HEK293 (cell line): ENCODE data around the gene MEOX1.

ENCODE experiments used
- CTCF ChIP-seq: fragments of 450-650 bp; formaldehyde crosslinking; IDR thresholded peaks from 2 replicates; pipeline ENCODE4 v1.5.1; 2016; ENCODE audit warnings: missing biosample characterization, missing genetic modification characterization
- TSHZ1 ChIP-seq: fragments of 450-650 bp; formaldehyde crosslinking; IDR thresholded peaks from 2 replicates; pipeline ENCODE4 v1.5.1; 2016; ENCODE audit warnings: missing biosample characterization, missing genetic modification characterization, borderline replicate concordance
- ZBTB10 ChIP-seq: fragments of 450-650 bp; formaldehyde crosslinking; IDR thresholded peaks from 2 replicates; pipeline ENCODE4 v1.5.1; 2016; ENCODE audit warnings: missing biosample characterization, missing genetic modification characterization
- ZBTB7A ChIP-seq: fragments of 450-650 bp; formaldehyde crosslinking; IDR thresholded peaks from 2 replicates; pipeline ENCODE4 v1.5.1; 2016; ENCODE audit warnings: low read depth, missing biosample characterization, missing genetic modification characterization
- ZNF274 ChIP-seq, 2 experiments: fragments of 200-500 bp in 1 of 2; fragments of 450-650 bp in 1 of 2; sonication (Bioruptor generic) in 1 of 2; formaldehyde crosslinking in 1 of 2; IDR thresholded peaks; 2 replicates each; pipeline versions ENCODE4 v1.5.1 to v1.6.1; 2014 to 2016; ENCODE audit warnings: borderline replicate concordance in 1 of 2, inconsistent platforms in 1 of 2, low read length in 1 of 2, missing biosample characterization in 1 of 2, missing genetic modification characterization in 1 of 2
- ZNF501 ChIP-seq: fragments of 450-650 bp; formaldehyde crosslinking; IDR thresholded peaks from 2 replicates; pipeline ENCODE4 v1.5.1; 2016; ENCODE audit warnings: missing biosample characterization, missing genetic modification characterization
- ZNF76 ChIP-seq: fragments of 450-650 bp; formaldehyde crosslinking; IDR thresholded peaks from 2 replicates; pipeline ENCODE4; 2016; ENCODE audit warnings: low read depth, missing biosample characterization, missing genetic modification characterization, borderline replicate concordance
- TF ChIP-seq, protein P1 (sequence below): fragments of 450-650 bp; formaldehyde crosslinking; IDR thresholded peaks from 2 replicates; pipeline ENCODE4 v1.5.1; 2016; ENCODE audit warnings: missing biosample characterization, missing genetic modification characterization

DNA sequence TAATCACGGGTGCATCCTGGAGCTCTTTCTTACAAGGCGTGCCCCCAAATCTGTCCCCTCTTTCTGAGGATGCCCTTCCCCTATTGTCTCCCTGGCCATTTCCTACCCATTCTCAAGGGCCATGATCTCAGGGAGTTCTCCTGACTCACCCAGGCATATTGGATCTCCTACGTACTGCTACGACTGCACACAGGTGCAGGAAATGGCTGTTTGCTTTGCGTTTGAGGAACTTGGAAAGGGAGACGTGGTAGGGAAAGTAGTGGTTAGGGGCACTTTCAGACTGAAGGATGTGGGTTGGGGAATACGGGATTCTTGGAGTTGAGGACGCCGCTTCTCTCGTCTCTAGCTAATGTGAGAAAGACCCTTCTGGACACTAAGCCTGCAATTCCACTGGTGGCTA lies 18.7 kb upstream of the MEOX1 start:
- TF ChIP-seq ZNF76 (tag by site-specific recombination), result no peak
- no peak for TF ChIP-seq TSHZ1 (tag by site-specific recombination)
- no peak for TF ChIP-seq ZBTB10 (tag by site-specific recombination)
- TF ChIP-seq, protein P1, sequence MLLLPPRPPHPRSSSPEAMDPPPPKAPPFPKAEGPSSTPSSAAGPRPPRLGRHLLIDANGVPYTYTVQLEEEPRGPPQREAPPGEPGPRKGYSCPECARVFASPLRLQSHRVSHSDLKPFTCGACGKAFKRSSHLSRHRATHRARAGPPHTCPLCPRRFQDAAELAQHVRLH (tag by site-specific recombination), result no peak
- TF ChIP-seq ZNF274 (IDR thresholded peaks at IDR 0.05; ENCODE audit: low read length), result no peak
- no peak for TF ChIP-seq ZNF274 (tag by site-specific recombination; IDR thresholded peaks at IDR 0.05; ENCODE audit: borderline replicate concordance)
- TF ChIP-seq CTCF (tag by site-specific recombination), result no peak
- TF ChIP-seq ZNF501 (tag by site-specific recombination), result no peak
- no peak for TF ChIP-seq ZBTB7A (tag by site-specific recombination)
